Measurements from ENCODE around the gene EXOG. TPM values are rescaled to one million over a fixed set of nuclear protein-coding genes. Genes with fewer than 3 reads are reported as not detected.
A peak's percentile ranks its signal among the peaks of the same experiment; 100 is the strongest.

The EXOG gene
- total and polyA plus RNA-seq, 2 donors (not counting 1 experiment from before 2014, with no cell fraction given) = 14.2 to 16.4 TPM

DNA sequence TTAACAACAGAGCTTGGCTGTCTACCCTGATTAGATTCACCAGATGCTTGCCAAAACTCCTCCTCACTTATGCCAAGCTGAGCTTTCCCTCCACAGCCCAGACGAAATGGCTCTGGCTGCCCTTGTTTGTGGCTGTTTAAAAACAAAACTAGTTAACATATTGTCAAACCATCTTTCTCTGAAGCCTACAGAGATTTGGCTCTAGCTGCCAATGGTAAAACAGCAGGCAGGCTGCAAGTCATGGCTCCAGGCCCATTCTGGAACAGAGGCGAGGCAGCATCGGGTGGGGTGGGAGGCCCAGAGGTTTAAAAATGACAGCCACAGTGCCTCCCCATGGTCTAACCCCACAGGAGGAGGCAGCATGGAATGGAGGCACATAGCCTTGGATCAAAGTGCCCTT lies 77.4 kb downstream of the EXOG start:
- no peaks in the 10 kb centered on the region for H3K4me1 ChIP-seq (ENCODE audit: control insufficient read depth, extremely low read depth, insufficient read depth, low read length)
- no peak for DNase-seq (ENCODE audit: low read depth in 2 of 2)
- no peaks in the 10 kb centered on the region for H3K9me3 ChIP-seq (ENCODE audit: control insufficient read depth, insufficient read depth, low read depth, low read length)
- no peak for TF ChIP-seq EZH2 (IDR thresholded peaks at IDR 0.05; ENCODE audit: low read length, missing control alignments)
- TF ChIP-seq, protein P1, sequence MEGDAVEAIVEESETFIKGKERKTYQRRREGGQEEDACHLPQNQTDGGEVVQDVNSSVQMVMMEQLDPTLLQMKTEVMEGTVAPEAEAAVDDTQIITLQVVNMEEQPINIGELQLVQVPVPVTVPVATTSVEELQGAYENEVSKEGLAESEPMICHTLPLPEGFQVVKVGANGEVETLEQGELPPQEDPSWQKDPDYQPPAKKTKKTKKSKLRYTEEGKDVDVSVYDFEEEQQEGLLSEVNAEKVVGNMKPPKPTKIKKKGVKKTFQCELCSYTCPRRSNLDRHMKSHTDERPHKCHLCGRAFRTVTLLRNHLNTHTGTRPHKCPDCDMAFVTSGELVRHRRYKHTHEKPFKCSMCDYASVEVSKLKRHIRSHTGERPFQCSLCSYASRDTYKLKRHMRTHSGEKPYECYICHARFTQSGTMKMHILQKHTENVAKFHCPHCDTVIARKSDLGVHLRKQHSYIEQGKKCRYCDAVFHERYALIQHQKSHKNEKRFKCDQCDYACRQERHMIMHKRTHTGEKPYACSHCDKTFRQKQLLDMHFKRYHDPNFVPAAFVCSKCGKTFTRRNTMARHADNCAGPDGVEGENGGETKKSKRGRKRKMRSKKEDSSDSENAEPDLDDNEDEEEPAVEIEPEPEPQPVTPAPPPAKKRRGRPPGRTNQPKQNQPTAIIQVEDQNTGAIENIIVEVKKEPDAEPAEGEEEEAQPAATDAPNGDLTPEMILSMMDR (conservative IDR thresholded peaks at IDR 0.05 in 1 of 2, IDR thresholded peaks at IDR 0.05 in 1 of 2; ENCODE audit: low read depth in 1 of 2, low read length in 2 of 2) = no peak
- H2AFZ ChIP-seq (ENCODE audit: low read length) = no peak overlapping the region
- no peaks in the 10 kb centered on the region for H3K36me3 ChIP-seq (ENCODE audit: control insufficient read depth, insufficient read depth, low read length)
- H3K4me3 ChIP-seq (replicated peaks in 1 of 4; ENCODE audit: control extremely low read depth in 1 of 4, insufficient read depth in 1 of 4, low read depth in 3 of 4, low read length in 4 of 4) = no peak overlapping the region
- no peaks in the 10 kb centered on the region for H4K20me1 ChIP-seq (ENCODE audit: control insufficient read depth, extremely low read depth, insufficient read depth, low read length)
- no peak overlapping the region for H3K4me2 ChIP-seq (ENCODE audit: extremely low read depth, insufficient read depth, low read length)
- no peaks in the 10 kb centered on the region for H3K79me2 ChIP-seq (ENCODE audit: control insufficient read depth, insufficient read depth, low read length)
- no peak overlapping the region for H3K9ac ChIP-seq (ENCODE audit: insufficient read depth, low read length)
- no peaks in the 10 kb centered on the region for H3K27me3 ChIP-seq (ENCODE audit: control insufficient read depth, insufficient read depth, low read length)
- H3K27ac ChIP-seq (ENCODE audit: insufficient read depth, low read length) = no peak overlapping the region

DNA sequence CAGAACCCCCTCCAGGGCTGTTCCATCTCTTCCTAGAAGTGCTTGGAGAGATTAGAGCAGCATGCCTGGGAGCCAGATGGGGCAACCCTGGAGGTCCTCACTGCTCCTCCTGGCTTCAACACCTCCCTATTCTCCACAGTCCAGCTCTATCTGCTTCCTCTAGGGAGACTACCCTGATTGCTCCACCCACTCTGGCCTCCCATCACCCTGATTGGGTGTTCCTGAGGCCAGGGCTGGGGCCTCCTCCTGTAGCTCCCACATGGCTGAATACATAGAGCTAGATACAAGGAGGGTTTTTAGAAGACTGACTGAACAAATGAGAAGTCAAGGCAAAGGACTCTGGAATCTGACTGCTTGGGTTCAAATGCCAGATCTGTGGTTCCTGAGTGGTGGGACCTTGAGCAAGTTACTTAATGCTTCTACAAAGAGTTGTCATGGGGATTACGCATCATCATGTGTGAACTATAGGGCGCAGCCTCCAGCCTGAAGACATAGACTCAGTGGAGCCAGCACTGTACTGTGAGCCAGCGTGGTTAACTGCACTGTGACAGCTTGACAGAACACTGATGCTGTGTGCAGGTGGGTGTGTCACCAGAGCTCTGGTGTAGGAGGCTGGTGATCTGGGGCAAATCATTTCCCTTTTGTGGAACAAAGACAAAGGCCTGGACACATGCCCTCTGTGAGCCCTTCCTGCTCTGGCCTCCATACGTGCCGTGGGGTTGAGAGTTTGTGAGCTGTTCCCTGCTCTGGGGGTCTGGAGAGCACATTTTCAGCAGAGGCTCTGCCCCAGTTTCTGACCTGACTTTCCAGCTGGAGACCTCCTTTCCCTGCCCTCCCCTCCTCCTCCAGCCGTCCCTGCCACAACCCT lies 78.5 kb downstream of the EXOG start:
- TF ChIP-seq, protein P1 (conservative IDR thresholded peaks at IDR 0.05 in 1 of 2, IDR thresholded peaks at IDR 0.05 in 1 of 2; ENCODE audit: low read depth in 1 of 2, low read length in 2 of 2) = no peak
- TF ChIP-seq EZH2 (IDR thresholded peaks at IDR 0.05; ENCODE audit: low read length, missing control alignments) = no peak
- Histone ChIP-seq H3K79me2 (ENCODE audit: control insufficient read depth, insufficient read depth, low read length) (no peaks in the 10 kb centered on the region), H2AFZ (ENCODE audit: low read length) (no peak overlapping the region), H3K4me1 (ENCODE audit: control insufficient read depth, extremely low read depth, insufficient read depth, low read length) (no peaks in the 10 kb centered on the region), H3K9me3 (ENCODE audit: control insufficient read depth, insufficient read depth, low read depth, low read length) (no peaks in the 10 kb centered on the region), H3K27me3 (ENCODE audit: control insufficient read depth, insufficient read depth, low read length) (no peaks in the 10 kb centered on the region), H3K4me2 (ENCODE audit: extremely low read depth, insufficient read depth, low read length) (no peak overlapping the region), H3K4me3 (replicated peaks in 1 of 4; ENCODE audit: control extremely low read depth in 1 of 4, insufficient read depth in 1 of 4, low read depth in 3 of 4, low read length in 4 of 4) (no peak overlapping the region), H4K20me1 (ENCODE audit: control insufficient read depth, extremely low read depth, insufficient read depth, low read length) (no peaks in the 10 kb centered on the region), H3K27ac (ENCODE audit: insufficient read depth, low read length) (no peak overlapping the region), H3K36me3 (ENCODE audit: control insufficient read depth, insufficient read depth, low read length) (no peaks in the 10 kb centered on the region), H3K9ac (ENCODE audit: insufficient read depth, low read length) (no peak overlapping the region)
- peak in 1 of 2 donors; percentile 1 for DNase-seq (ENCODE audit: low read depth in 2 of 2)

DNA sequence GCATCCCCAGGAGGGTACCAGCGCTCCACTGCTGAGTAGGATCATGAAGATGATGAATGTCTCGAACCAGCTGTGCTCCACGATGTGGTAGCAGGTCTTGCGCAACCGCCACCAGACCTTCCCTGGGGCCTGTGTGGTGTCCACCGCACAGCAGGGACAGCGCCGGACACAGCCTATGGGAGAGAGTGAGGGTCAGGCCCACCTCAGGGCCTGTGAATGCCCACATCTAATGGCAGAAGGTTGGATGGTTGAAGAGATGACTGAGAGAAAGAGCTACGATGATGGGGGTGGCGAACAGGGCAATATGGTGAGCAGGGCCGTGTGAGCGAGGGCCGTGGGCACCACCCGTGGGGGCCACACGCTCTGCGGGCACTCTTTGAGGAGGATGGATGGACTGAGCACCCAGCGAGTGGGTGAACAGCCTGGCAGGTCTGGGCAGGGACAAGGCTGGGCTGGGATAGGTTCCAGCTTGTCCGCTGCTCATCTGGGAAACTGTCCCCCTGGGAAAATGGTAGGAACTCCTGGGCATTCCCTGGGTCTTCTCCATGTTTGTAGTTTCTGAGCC lies 79.2 kb downstream of the EXOG start:
- H4K20me1 ChIP-seq (ENCODE audit: control insufficient read depth, extremely low read depth, insufficient read depth, low read length) = no peaks in the 10 kb centered on the region
- TF ChIP-seq, protein P1 (conservative IDR thresholded peaks at IDR 0.05 in 1 of 2, IDR thresholded peaks at IDR 0.05 in 1 of 2; ENCODE audit: low read depth in 1 of 2, low read length in 2 of 2) = no peak
- no peak for TF ChIP-seq EZH2 (IDR thresholded peaks at IDR 0.05; ENCODE audit: low read length, missing control alignments)
- DNase-seq (ENCODE audit: low read depth in 2 of 2) = no peak
- no peak overlapping the region for H3K9ac ChIP-seq (ENCODE audit: insufficient read depth, low read length)
- no peaks in the 10 kb centered on the region for H3K27me3 ChIP-seq (ENCODE audit: control insufficient read depth, insufficient read depth, low read length)
- no peaks in the 10 kb centered on the region for H3K4me1 ChIP-seq (ENCODE audit: control insufficient read depth, extremely low read depth, insufficient read depth, low read length)
- H3K27ac ChIP-seq (ENCODE audit: insufficient read depth, low read length) = no peak overlapping the region
- no peak overlapping the region for H3K4me2 ChIP-seq (ENCODE audit: extremely low read depth, insufficient read depth, low read length)
- no peaks in the 10 kb centered on the region for H3K79me2 ChIP-seq (ENCODE audit: control insufficient read depth, insufficient read depth, low read length)
- H3K36me3 ChIP-seq (ENCODE audit: control insufficient read depth, insufficient read depth, low read length) = no peaks in the 10 kb centered on the region
- no peaks in the 10 kb centered on the region for H3K9me3 ChIP-seq (ENCODE audit: control insufficient read depth, insufficient read depth, low read depth, low read length)
- no peak overlapping the region for H3K4me3 ChIP-seq (replicated peaks in 1 of 4; ENCODE audit: control extremely low read depth in 1 of 4, insufficient read depth in 1 of 4, low read depth in 3 of 4, low read length in 4 of 4)
- no peak overlapping the region for H2AFZ ChIP-seq (ENCODE audit: low read length)

All from fibroblast of lung (primary cell).